ENCODE data around the gene HECW1. TPM values are rescaled to one million over a fixed set of nuclear protein-coding genes. Genes with fewer than 3 reads are reported as not detected.
"Not testable (repeated sequence)": the region's sequence is repeated elsewhere in the genome, so short reads cannot be mapped to it uniquely, and the experiment has no call there.

The HECW1 gene
- total RNA-seq (2014; rRNA removed; shearing (Covaris generic)) (4.8 and 8.7 TPM in 2 replicates), polyA plus RNA-seq (2016; fragmentation: Nextera tagmentation; extraction: Ambion mirVana) (2.0 and 2.1 TPM in 2 replicates)

DNA sequence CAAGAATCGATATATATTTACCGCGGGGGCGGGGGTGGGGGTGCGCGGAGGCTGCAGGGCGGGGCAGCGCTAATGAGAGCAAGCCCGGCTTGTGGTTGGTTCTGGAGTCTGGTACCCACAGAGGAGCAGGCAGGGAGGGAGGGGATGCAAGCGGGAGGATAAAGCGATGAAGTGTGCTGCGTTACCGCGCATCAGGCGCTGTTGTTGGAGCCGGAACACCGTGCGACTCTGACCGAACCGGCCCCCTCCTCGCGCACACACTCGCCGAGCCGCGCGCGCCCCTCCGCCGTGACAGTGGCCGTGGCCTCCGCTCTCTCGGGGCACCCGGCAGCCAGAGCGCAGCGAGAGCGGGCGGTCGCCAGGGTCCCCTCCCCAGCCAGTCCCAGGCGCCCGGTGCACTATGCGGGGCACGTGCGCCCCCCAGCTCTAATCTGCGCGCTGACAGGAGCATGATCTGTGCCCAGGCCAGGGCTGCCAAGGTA lies at the start of gene HECW1:
HECW1 (plus strand) TSS at position 189 of the 482 bp plus-strand sequence. CDS start 131,259 bp downstream, outside the sequence.
- peak within 1 kb of the TSS; percentile 83 for H3K4me2 ChIP-seq (ENCODE audit: unreplicated experiment)
- no peaks in the 10 kb centered on the region for H3K9me2 ChIP-seq (ENCODE audit: insufficient read depth)
- in situ Hi-C loops (cut with MboI): no loop called here
- no peaks in the 10 kb centered on the region for H3K9me3 ChIP-seq (ENCODE audit: low read depth)
- no peaks in the 10 kb centered on the region for H3K36me3 ChIP-seq (ENCODE audit: low read depth)
- WGBS, 2 experiments (ENCODE audit: low coverage in 1 of 2, low lambda C conversion rate in 2 of 2, missing lambda C conversion rate in 2 of 2): 1 to 4% methylated on average over 27 to 30 of the region's 46 CpGs
- TF ChIP-seq EZH2phosphoT487 (IDR thresholded peaks at IDR 0.05; ENCODE audit: insufficient read depth, low read depth) (no peak), EZH2 (IDR thresholded peaks at IDR 0.05; ENCODE audit: insufficient read depth, poor library complexity, severe bottlenecking) (no peak)
- peaks cover 17% of the 10 kb centered on the region for H3K4me1 ChIP-seq (ENCODE audit: insufficient read depth)
- H3F3A ChIP-seq (ENCODE audit: insufficient read depth): peaks cover 24% of the 10 kb centered on the region
- no peaks in the 10 kb centered on the region for H4K20me1 ChIP-seq (ENCODE audit: insufficient read depth)
- H3K27ac ChIP-seq: no peak within 1 kb of the TSS
- H3K4me3 ChIP-seq: peak within 1 kb of the TSS; percentile 70
- peak within 1 kb of the TSS; percentile 77 for H2AFZ ChIP-seq
- peak; percentile 35 for DNase-seq
- peaks cover 50% of the 10 kb centered on the region for H3K27me3 ChIP-seq (replicated peaks; ENCODE audit: insufficient read depth)
- peak within 1 kb of the TSS; percentile 52; the same call in 1 of the 2 replicates for H3K9ac ChIP-seq
- H3K79me2 ChIP-seq (ENCODE audit: insufficient read depth): no peaks in the 10 kb centered on the region

- no peaks in the 10 kb centered on the region for H3K79me2 ChIP-seq (ENCODE audit: insufficient read depth)
- no peak overlapping the region for H3K27ac ChIP-seq
- TF ChIP-seq EZH2phosphoT487 (IDR thresholded peaks at IDR 0.05; ENCODE audit: insufficient read depth, low read depth) (no peak), EZH2 (IDR thresholded peaks at IDR 0.05; ENCODE audit: insufficient read depth, poor library complexity, severe bottlenecking) (no peak)
- no peaks in the 10 kb centered on the region for H3K4me1 ChIP-seq (ENCODE audit: insufficient read depth)
- no peak overlapping the region for H3K9ac ChIP-seq
- no peaks in the 10 kb centered on the region for H3F3A ChIP-seq (ENCODE audit: insufficient read depth)
- H3K9me2 ChIP-seq (ENCODE audit: insufficient read depth): no peaks in the 10 kb centered on the region
- no peak overlapping the region; the same call in 1 of the 2 replicates for H2AFZ ChIP-seq
- H4K20me1 ChIP-seq (ENCODE audit: insufficient read depth): no peaks in the 10 kb centered on the region
- no peaks in the 10 kb centered on the region for H3K9me3 ChIP-seq (ENCODE audit: low read depth)
- no peaks in the 10 kb centered on the region for H3K36me3 ChIP-seq (ENCODE audit: low read depth)
- in situ Hi-C loops (cut with MboI): no loop called here
- DNase-seq: peak; percentile 25
- 40 to 50% methylated on average over 7 of the region's 7 CpGs for WGBS, 2 experiments (ENCODE audit: low coverage in 1 of 2, low lambda C conversion rate in 2 of 2, missing lambda C conversion rate in 2 of 2)
- no peak overlapping the region for H3K4me2 ChIP-seq (ENCODE audit: unreplicated experiment)
- H3K27me3 ChIP-seq (replicated peaks; ENCODE audit: insufficient read depth): 0 out of 2 replicates have a peak, but pooled peaks cover 8% of the 10 kb centered on the region
- no peak overlapping the region for H3K4me3 ChIP-seq
Observed at GRCh38 chr7:43071604-43072003, 40.8 kb upstream of the HECW1 start.

GRCh38 chr7:43072530-43072929 lies 39.9 kb upstream of the HECW1 start:
- no peaks in the 10 kb centered on the region for H3K9me2 ChIP-seq (ENCODE audit: insufficient read depth)
- no peaks in the 10 kb centered on the region for H3K36me3 ChIP-seq (ENCODE audit: low read depth)
- no peaks in the 10 kb centered on the region for H3K4me1 ChIP-seq (ENCODE audit: insufficient read depth)
- H3K4me2 ChIP-seq (ENCODE audit: unreplicated experiment): no peak overlapping the region
- no peak overlapping the region for H2AFZ ChIP-seq
- TF ChIP-seq EZH2 (IDR thresholded peaks at IDR 0.05; ENCODE audit: insufficient read depth, poor library complexity, severe bottlenecking) (no peak), EZH2phosphoT487 (IDR thresholded peaks at IDR 0.05; ENCODE audit: insufficient read depth, low read depth) (no peak)
- H3K4me3 ChIP-seq: no peak overlapping the region
- DNase-seq: no peak
- no peaks in the 10 kb centered on the region for H4K20me1 ChIP-seq (ENCODE audit: insufficient read depth)
- H3K27me3 ChIP-seq (replicated peaks; ENCODE audit: insufficient read depth): 0 out of 2 replicates have a peak, but pooled peaks cover 8% of the 10 kb centered on the region
- no peak overlapping the region for H3K9ac ChIP-seq
- no peaks in the 10 kb centered on the region for H3K9me3 ChIP-seq (ENCODE audit: low read depth)
- H3K79me2 ChIP-seq (ENCODE audit: insufficient read depth): no peaks in the 10 kb centered on the region
- in situ Hi-C loops (cut with MboI): no loop called here
- no peaks in the 10 kb centered on the region for H3F3A ChIP-seq (ENCODE audit: insufficient read depth)
- H3K27ac ChIP-seq: no peak overlapping the region
- WGBS, 2 experiments (ENCODE audit: low coverage in 1 of 2, low lambda C conversion rate in 2 of 2, missing lambda C conversion rate in 2 of 2): 84 to 87% methylated on average over 6 of the region's 6 CpGs

- DNase-seq; H3K36me3 ChIP-seq (ENCODE audit: low read depth); H3K4me1 ChIP-seq (ENCODE audit: insufficient read depth); H3K79me2 ChIP-seq (ENCODE audit: insufficient read depth); in situ Hi-C loops (cut with MboI); H3K4me2 ChIP-seq (ENCODE audit: unreplicated experiment); H3K27me3 ChIP-seq (replicated peaks; ENCODE audit: insufficient read depth); H3K9me2 ChIP-seq (ENCODE audit: insufficient read depth); H3K27ac ChIP-seq; H3K9me3 ChIP-seq (ENCODE audit: low read depth); H3F3A ChIP-seq (ENCODE audit: insufficient read depth); H4K20me1 ChIP-seq (ENCODE audit: insufficient read depth); H3K4me3 ChIP-seq; H2AFZ ChIP-seq; H3K9ac ChIP-seq: not testable (repeated sequence)
- WGBS, 2 experiments (ENCODE audit: low coverage in 1 of 2, low lambda C conversion rate in 2 of 2, missing lambda C conversion rate in 2 of 2): 78 to 79% methylated on average over 4 of the region's 4 CpGs
Observed at GRCh38 chr7:43073811-43074210, 38.6 kb upstream of the HECW1 start.
